Epithelial cell of alveolus of lung (primary cell): ENCODE data around the gene NR5A2. TPM values are rescaled to one million over a fixed set of nuclear protein-coding genes. Genes with fewer than 3 reads are reported as not detected.

ENCODE experiments used
- total RNA-seq: library from RNA; depleted of rRNA; stranded (reverse); fragments of >200 nt; gene quantifications from 2 replicates; pipeline ENCODE4 v1.2.1, GENCODE V29; 2015

Gene NR5A2
- total RNA-seq: 3.2 and 4.7 TPM in 2 replicates

GRCh38 chr1:200027264-200027823 lies at the start of gene NR5A2:
TSS of gene NR5A2 (plus strand) at chr1:200027710. CDS start at chr1:200027848, 138 bp downstream.

